GM12892 (cell line): Measurements from ENCODE around the gene ACADVL.

Experiments used
- POLR2A ChIP-seq: IDR thresholded peaks from 2 replicates; pipeline ENCODE4 v1.6.1; 2011; ENCODE audit warnings: low read depth, low read length, control low read depth
- POLR2AphosphoS5 ChIP-seq: IDR thresholded peaks from 2 replicates; pipeline ENCODE4 v1.6.1; 2011; ENCODE audit warnings: low read depth, low read length, control low read depth
- TAF1 ChIP-seq: IDR thresholded peaks from 2 replicates; pipeline ENCODE4 v1.6.1; 2011; ENCODE audit warnings: low read depth, mild to moderate bottlenecking, control low read depth, low read length, borderline replicate concordance

DNA sequence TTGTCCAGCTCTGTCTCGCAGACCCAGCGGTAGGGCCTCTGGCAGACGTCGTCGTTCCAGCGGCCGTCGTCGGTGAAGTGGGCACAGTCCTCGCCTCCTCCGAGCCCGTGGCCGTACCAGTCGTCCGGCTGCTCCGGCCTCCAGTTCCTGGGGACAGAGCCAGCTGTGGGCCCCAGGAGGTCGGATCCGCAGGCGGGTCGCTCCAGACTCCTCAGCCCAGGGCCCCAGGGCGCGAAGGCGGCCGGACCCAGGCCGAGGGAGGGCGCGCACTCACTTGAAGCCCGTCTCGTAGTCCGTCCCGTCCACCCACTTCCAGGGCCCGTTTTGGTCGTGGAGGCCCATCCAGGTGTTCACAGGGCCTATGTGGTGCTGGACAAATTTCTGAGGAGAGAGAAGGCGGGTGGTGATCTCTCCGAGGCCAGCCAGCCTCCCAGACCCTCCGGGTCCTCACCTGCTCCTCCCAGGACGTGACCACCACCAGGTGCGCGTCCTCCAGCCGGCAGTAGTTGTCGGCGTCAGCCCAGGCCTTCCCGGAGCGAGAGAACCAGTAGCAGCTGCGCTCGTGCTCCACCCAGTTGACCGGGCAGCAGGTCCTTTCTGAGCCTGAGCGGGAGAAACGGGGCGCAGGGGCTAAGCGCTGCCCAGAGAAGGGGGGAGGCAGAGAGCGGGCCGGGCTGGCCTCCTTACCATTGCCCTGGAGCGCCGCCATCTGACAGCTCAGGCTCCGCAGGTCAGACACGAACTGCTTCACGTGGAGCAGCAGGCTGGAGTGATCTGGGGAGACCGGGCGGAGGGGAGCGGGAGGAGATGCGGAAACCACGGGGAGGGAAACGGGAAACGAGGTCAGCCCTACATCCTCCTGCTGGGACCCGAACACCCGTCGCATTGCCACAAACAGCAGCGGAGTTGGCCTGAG is 45.8 kb upstream of the ACADVL start:
- no peak for TF ChIP-seq POLR2A
- TF ChIP-seq TAF1, result no peak
- no peak for TF ChIP-seq POLR2AphosphoS5
